Thyroid gland (tissue), 4 donors: ENCODE data around the gene CLCNKA. TPM values are rescaled to one million over a fixed set of nuclear protein-coding genes. Genes with fewer than 3 reads are reported as not detected.

ENCODE experiments used
- DNase-seq, 2 donors: peaks; one replicate each; pipeline ENCODE4 v3.0.0-alpha.2; 2019
- H3K27ac ChIP-seq, 3 donors: fragments of 200-600 bp; sonication (generic); 1 replicate in 2 of 3; 2 replicates in 1 of 3; pipeline ENCODE4 v1.5.1; 2016 to 2019; ENCODE audit warnings: mild to moderate bottlenecking in 1 of 3, moderate library complexity in 1 of 3
- H3K27me3 ChIP-seq: fragments of 200-600 bp; sonication (generic); one replicate; pipeline ENCODE4 v1.5.1; 2019
- H3K36me3 ChIP-seq, 2 donors: fragments of 200-600 bp; sonication (generic); one replicate each; pipeline ENCODE4 v1.5.1; 2016 to 2019
- H3K4me1 ChIP-seq, 2 donors: fragments of 200-600 bp; sonication (generic); one replicate each; pipeline ENCODE4 v1.5.1; 2017 to 2019
- H3K4me3 ChIP-seq, 3 donors: fragments of 200-600 bp; sonication (generic); replicated peaks in 1 of 3; 1 replicate in 2 of 3; 2 replicates in 1 of 3; pipeline ENCODE4 v1.5.1; 2016; ENCODE audit warnings: mild to moderate bottlenecking in 1 of 3
- H3K9me3 ChIP-seq: fragments of 200-600 bp; sonication (generic); one replicate; pipeline ENCODE4 v1.5.1; 2017
- POLR2A ChIP-seq, 2 donors: fragments of 450-650 bp; IDR thresholded peaks; one replicate each; pipeline ENCODE4 v1.6.1; 2017; ENCODE audit warnings: antibody characterized with exemption in 2 of 2, mild to moderate bottlenecking in 2 of 2, moderate library complexity in 1 of 2
- WGBS, 2 donors: methylation state at CpG; one replicate each; pipeline ENCODE4 v1.1.5; 2017; 5-methylcytosine and 5-hydroxymethylcytosine counted together
- intact Hi-C: fragments of 100-400 bp; cut with DNase I; formaldehyde crosslinking; loops from one replicate; pipeline ENCODE4 v1.15.1; 2023
- small RNA-seq: library from RNA; depleted of rRNA; stranded (forward); fragments of <200 nt; gene quantifications from one replicate; pipeline ENCODE3, GENCODE V24; 2016
- total RNA-seq, 4 donors: library from RNA; depleted of rRNA; stranded (reverse); fragments of >200 nt; gene quantifications; one replicate each; pipeline ENCODE4 v1.2.3, GENCODE V29; 2016
- TF ChIP-seq, protein P1 (sequence below), 6 experiments: fragments of 200-600 bp in 3 of 6; fragments of 450-650 bp in 3 of 6; sonication (generic) in 3 of 6; IDR thresholded peaks; one replicate each; pipeline ENCODE4 v1.5.1; 2016 to 2019; ENCODE audit warnings: antibody characterized with exemption in 6 of 6, mild to moderate bottlenecking in 2 of 6, inconsistent platforms in 1 of 6, moderate library complexity in 1 of 6

The CLCNKA gene
- total RNA-seq, 4 donors from 2014 or later = 3.9 to 27.1 (median 16.1) TPM

GRCh38 chr1:16082283-16083038, 60.6 kb downstream of the CLCNKA start:
- intact Hi-C loops = loop anchor here (5.0 to 10.0 kb wide), 2 partner anchors 52 to 160 kb away; no protein-coding TSS in a partner anchor
- no peak for TF ChIP-seq POLR2A (IDR thresholded peaks at IDR 0.05)
- TF ChIP-seq, protein P1, sequence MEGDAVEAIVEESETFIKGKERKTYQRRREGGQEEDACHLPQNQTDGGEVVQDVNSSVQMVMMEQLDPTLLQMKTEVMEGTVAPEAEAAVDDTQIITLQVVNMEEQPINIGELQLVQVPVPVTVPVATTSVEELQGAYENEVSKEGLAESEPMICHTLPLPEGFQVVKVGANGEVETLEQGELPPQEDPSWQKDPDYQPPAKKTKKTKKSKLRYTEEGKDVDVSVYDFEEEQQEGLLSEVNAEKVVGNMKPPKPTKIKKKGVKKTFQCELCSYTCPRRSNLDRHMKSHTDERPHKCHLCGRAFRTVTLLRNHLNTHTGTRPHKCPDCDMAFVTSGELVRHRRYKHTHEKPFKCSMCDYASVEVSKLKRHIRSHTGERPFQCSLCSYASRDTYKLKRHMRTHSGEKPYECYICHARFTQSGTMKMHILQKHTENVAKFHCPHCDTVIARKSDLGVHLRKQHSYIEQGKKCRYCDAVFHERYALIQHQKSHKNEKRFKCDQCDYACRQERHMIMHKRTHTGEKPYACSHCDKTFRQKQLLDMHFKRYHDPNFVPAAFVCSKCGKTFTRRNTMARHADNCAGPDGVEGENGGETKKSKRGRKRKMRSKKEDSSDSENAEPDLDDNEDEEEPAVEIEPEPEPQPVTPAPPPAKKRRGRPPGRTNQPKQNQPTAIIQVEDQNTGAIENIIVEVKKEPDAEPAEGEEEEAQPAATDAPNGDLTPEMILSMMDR (IDR thresholded peaks at IDR 0.05) = peak; percentile 68 to 85 (median 72)
- Histone ChIP-seq H3K27me3 (no peaks in the 10 kb centered on the region), H3K4me1 (peaks cover 0 to 13% of the 10 kb centered on the region in 2 donors), H3K4me3 (no peak overlapping the region), H3K9me3 (no peaks in the 10 kb centered on the region), H3K27ac (no peak overlapping the region), H3K36me3 (no peaks in the 10 kb centered on the region)
- WGBS, 2 donors = 76 to 81% methylated on average over 7 to 9 of the region's 9 CpGs
- peak; percentile 58 to 60 for DNase-seq

DNA sequence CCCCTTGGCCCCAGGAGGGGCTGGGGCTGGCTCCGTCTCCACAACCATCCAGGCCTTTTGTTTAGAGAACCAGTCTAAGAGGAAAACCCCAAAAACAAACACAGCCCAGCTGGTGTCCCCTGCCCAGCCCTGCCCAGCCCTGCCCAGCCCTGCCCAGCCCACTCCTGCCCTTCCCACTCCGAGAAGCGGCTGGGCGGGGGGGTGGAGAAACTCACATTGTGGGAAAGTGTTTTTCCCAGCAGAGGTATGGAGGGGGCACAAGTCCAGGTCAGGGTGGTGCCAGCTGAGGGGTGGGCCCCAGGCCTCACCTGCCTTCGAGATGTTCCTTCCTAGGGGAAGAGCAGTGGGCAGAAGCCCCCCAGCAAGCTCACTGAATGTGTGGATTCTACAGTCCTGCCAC, 61.6 kb downstream of the CLCNKA start:
- 77 to 87% methylated on average over 5 of the region's 5 CpGs for WGBS, 2 donors
- Histone ChIP-seq H3K36me3 (no peaks in the 10 kb centered on the region), H3K9me3 (no peaks in the 10 kb centered on the region), H3K27me3 (no peaks in the 10 kb centered on the region), H3K4me1 (peaks cover 0 to 20% of the 10 kb centered on the region in 2 donors), H3K4me3 (no peak overlapping the region), H3K27ac (no peak overlapping the region)
- TF ChIP-seq, protein P1 (IDR thresholded peaks at IDR 0.05) = no peak
- TF ChIP-seq POLR2A (IDR thresholded peaks at IDR 0.05) = no peak
- no peak for DNase-seq
- intact Hi-C loops = loop anchor here (5.0 to 10.0 kb wide), 2 partner anchors 51 to 159 kb away; no protein-coding TSS in a partner anchor

Small RNA genes within 50 kb of the gene (small RNA-seq; reads per million reads assigned to genes)
- gene AL355994.1 = not detected
- gene AL355994.5 = not detected

Other genes starting within 250 kb of the CLCNKA start
- 1 to 10 TPM in 2 of 4 donors, under 1 TPM in 2; 0.81 to 1.3 (median 1.00) TPM for gene UQCRHL, start 214.4 kb upstream of the CLCNKA start, total RNA-seq
- 10 to 100 TPM; 40.7 to 97.0 (median 57.3) TPM for gene SPEN, start 174.3 kb upstream of the CLCNKA start, total RNA-seq
- 10 to 100 TPM; 31.4 to 52.1 (median 36.1) TPM for gene ZBTB17, start 45.9 kb upstream of the CLCNKA start, total RNA-seq
- under 1 TPM in 2 of 4 donors, not detected in 2; 0.11 to 0.63 TPM for gene SRARP, start 17.8 kb upstream of the CLCNKA start, total RNA-seq
- 1 to 10 TPM in 3 of 4 donors, under 1 TPM in 1; 0.81 to 9.0 (median 2.9) TPM for gene HSPB7, start 4.0 kb upstream of the CLCNKA start, total RNA-seq
- 10 to 100 TPM in 3 of 4 donors, 1 to 10 TPM in 1; 7.1 to 42.2 (median 15.4) TPM for gene CLCNKB, start 21.7 kb downstream of the CLCNKA start, total RNA-seq
- gene FAM131C, start 51.6 kb downstream of the CLCNKA start, total RNA-seq = 1 to 10 TPM in 3 of 4 donors, under 1 TPM in 1; 0.42 to 2.7 (median 1.5) TPM
- 10 to 100 TPM; 22.3 to 53.2 (median 29.3) TPM for gene EPHA2, start 134.0 kb downstream of the CLCNKA start, total RNA-seq
- 10 to 100 TPM; 11.9 to 32.3 (median 17.5) TPM for gene ARHGEF19, start 190.6 kb downstream of the CLCNKA start, total RNA-seq
- 10 to 100 TPM in 3 of 4 donors, 1 to 10 TPM in 1; 4.3 to 21.8 (median 15.3) TPM for gene CPLANE2, start 215.1 kb downstream of the CLCNKA start, total RNA-seq